IgD-negative memory B cell (primary cell): ENCODE measurements around the gene UBN1. TPM values are rescaled to one million over a fixed set of nuclear protein-coding genes. Genes with fewer than 3 reads are reported as not detected.

ENCODE experiments used
- H3K27ac Mint-ChIP-seq, 3 donors: one replicate each; pipeline ENCODE4 v1.8.0; 2020 to 2022; ENCODE audit warnings: mild to moderate bottlenecking in 3 of 3, mixed read lengths in 3 of 3, moderate library complexity in 1 of 3
- H3K27me3 Mint-ChIP-seq: one replicate; pipeline ENCODE4 v1.8.0; 2021; ENCODE audit warnings: mixed read lengths
- H3K36me3 Mint-ChIP-seq: one replicate; pipeline ENCODE4 v1.8.0; 2020; ENCODE audit warnings: mild to moderate bottlenecking, mixed read lengths
- H3K4me1 Mint-ChIP-seq, 3 donors: one replicate each; pipeline ENCODE4 v1.8.0; 2020 to 2022; ENCODE audit warnings: mixed read lengths in 3 of 3, mild to moderate bottlenecking in 1 of 3
- H3K4me3 Mint-ChIP-seq, 4 donors: one replicate each; pipeline ENCODE4 v1.8.0; 2020 to 2022; ENCODE audit warnings: mild to moderate bottlenecking in 4 of 4, mixed read lengths in 4 of 4, moderate library complexity in 3 of 4
- H3K9me3 Mint-ChIP-seq, 3 donors: one replicate each; pipeline ENCODE4 v1.8.0; 2020 to 2021; ENCODE audit warnings: mixed read lengths in 3 of 3, mild to moderate bottlenecking in 1 of 3
- polyA plus RNA-seq: library from polyadenylated mRNA; unstranded; fragments of 300-500 nt; fragmentation: Illumina TruSeq; gene quantifications from one replicate; pipeline ENCODE4 v1.2.3, GENCODE V29; 2021

Gene UBN1
- polyA plus RNA-seq, 1 donor from 2014 or later: 15.9 TPM

DNA sequence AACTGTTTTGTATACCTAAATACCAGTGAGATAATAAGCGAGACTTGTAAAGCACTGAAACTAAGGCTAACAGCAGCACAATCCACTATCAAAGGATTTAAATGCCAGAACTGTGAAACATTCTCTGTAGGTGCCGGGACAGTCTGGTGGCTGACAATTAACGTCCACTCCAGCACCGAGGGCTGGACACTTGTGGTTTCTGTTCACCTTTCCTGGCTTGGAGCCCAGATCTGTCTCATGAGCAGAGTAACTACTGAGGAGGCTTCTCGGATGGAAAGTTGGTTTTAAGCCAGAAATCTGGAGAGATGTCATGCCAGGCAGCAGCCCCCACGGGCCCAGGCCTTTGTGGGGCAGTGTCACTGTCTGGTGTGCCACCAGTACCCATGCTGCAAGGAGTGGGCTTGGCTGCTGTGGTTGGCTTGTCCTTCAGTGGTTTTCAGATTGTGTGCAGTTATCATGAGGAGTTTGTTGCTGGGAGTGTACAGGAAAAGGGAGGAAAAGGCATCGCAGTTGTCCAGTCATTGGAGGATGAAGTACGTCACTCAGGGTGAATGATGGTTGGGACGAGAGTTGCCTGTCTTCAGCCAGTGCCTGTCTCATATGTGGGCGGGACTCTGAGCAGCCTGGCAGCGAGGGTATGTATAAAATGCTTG lies 35.5 kb downstream of the UBN1 start:
- Mint-ChIP-seq H3K27me3 (no peaks in the 10 kb centered on the region), H3K9me3 (peaks cover 0 to 1% (median 0%) of the 10 kb centered on the region in 3 donors), H3K4me1 (no peaks in the 10 kb centered on the region), H3K4me3 (no peak overlapping the region), H3K36me3 (peaks cover 10% of the 10 kb centered on the region), H3K27ac (no peak overlapping the region)

DNA sequence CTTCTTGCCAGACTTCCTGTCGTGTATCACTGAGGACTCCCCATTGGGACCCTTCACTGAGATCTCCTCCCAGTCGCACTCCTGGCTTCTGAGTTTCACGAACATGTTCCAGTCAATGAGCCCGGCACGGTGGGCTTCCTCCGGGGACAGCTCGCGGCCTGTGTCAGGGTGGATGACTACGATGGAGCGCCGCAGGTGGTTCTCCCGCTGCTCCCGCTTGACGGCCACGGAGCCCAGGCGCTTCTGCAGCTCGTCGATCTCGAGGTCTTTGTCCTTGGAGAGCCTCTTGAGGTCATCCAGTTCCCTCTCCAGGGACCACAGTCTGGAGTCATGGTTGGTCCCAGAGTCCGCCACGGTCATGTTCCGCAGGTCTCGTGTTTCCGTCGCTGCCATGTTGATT lies 36.2 kb downstream of the UBN1 start:
- Mint-ChIP-seq H3K27ac (no peak overlapping the region), H3K36me3 (peaks cover 10% of the 10 kb centered on the region)

DNA sequence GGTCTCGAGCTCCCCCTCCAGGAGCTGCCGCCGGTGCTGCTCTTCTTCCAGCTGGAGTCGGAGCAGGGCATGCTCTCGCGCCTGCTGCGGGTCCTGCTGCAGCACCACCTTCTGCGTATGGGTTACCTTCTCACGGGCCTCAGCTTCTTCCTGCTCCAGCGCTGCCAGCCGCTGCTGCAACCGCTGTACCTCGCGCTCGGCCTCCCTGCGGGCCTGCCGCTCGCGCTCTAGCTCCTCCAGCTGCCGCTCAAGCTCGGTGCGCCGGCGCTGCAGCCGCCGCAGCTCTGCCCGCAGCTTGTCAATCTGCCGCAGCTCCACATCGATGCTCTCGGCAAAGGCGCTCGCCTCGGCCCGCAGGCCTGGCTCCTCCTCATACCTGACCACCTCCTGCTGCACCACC lies 36.9 kb downstream of the UBN1 start:
- H3K9me3 Mint-ChIP-seq: no peaks in the 10 kb centered on the region
- no peak overlapping the region for H3K27ac Mint-ChIP-seq
- no peak overlapping the region for H3K4me3 Mint-ChIP-seq
- H3K27me3 Mint-ChIP-seq: no peaks in the 10 kb centered on the region
- H3K4me1 Mint-ChIP-seq: no peaks in the 10 kb centered on the region
- peaks cover 9% of the 10 kb centered on the region for H3K36me3 Mint-ChIP-seq

More for the DNA sequence above, 36.2 kb downstream of the UBN1 start:
- H3K4me3 Mint-ChIP-seq: no peak overlapping the region
- H3K9me3 Mint-ChIP-seq: peaks cover 0 to 1% (median 0%) of the 10 kb centered on the region in 3 donors
- H3K27me3 Mint-ChIP-seq: no peaks in the 10 kb centered on the region
- H3K4me1 Mint-ChIP-seq: no peaks in the 10 kb centered on the region

DNA sequence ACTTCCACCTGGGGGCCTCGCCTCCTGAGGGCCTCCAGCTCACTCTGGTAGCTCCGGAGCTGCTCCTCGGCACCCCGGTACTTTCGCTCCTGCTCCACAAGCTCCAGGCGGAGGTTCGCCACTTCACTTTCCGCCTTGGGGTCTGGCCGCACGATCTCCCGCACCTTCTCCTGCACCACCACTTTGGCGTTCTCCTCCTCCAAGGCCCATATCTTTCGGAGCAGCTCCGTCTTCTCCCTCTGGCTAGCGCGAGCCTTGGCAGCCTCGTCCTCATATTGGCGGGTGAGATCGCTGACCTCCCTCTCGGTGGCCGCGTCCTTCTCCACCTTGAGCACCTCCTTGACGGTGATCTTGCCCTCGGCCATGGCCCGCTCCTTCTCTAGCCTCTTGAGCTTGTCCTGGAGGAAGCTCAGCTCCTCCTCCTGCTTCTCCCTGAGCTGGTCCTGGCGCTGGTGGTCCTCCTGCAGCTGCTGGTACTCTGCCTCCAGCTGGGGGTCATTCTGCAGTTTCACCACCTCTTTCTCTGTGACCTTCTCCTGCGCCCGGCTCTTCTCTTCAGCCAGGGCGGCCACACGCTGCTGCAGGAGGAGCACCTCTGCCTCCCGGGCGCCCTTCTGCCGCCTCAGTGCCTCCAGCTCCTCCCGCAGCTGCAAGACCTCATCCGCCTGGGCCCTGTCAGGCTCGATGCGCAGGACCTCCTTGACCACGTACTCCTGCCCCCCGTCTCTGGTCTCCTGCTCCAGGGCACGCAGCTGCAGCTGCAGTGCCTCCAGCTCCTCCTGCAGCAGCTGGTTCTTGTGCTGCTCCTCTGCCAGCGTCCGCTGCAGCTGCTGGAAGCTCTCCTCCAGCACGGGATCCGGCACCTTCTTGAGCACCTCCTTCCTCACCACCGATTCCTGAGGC lies 37.9 kb downstream of the UBN1 start:
- H3K27ac Mint-ChIP-seq: peak overlapping the region in 1 of 3 donors; percentile 73
- H3K36me3 Mint-ChIP-seq: peaks cover 9% of the 10 kb centered on the region
- no peaks in the 10 kb centered on the region for H3K27me3 Mint-ChIP-seq
- no peaks in the 10 kb centered on the region for H3K9me3 Mint-ChIP-seq
- H3K4me3 Mint-ChIP-seq: peak overlapping the region in 1 of 4 donors; percentile 78
- no peaks in the 10 kb centered on the region for H3K4me1 Mint-ChIP-seq

DNA sequence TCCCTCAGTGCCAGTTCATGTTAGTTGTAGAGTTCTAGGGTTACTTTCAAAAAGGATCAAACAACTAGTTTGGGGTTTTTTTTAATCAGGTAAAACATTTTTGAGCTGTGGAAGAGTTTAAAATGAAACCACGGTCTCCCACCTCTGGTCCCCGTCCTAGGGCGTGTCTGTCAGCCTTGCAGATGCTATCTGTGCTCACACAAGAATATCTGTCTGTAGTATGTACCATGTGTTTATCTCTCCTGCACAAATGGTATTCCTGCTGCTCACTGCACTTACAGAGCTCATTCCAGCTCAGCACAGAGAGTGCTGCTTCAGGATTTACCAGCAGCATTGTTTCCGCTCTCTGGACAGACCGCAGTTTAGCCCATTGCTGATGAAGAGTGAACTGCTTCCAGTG lies 38.9 kb downstream of the UBN1 start:
- peaks cover 0 to 1% (median 0%) of the 10 kb centered on the region in 3 donors for H3K4me1 Mint-ChIP-seq
- H3K36me3 Mint-ChIP-seq: peaks cover 9% of the 10 kb centered on the region
- H3K4me3 Mint-ChIP-seq: no peak overlapping the region
- no peaks in the 10 kb centered on the region for H3K9me3 Mint-ChIP-seq
- peak overlapping the region in 1 of 3 donors; percentile 53 for H3K27ac Mint-ChIP-seq
- H3K27me3 Mint-ChIP-seq: no peaks in the 10 kb centered on the region

DNA sequence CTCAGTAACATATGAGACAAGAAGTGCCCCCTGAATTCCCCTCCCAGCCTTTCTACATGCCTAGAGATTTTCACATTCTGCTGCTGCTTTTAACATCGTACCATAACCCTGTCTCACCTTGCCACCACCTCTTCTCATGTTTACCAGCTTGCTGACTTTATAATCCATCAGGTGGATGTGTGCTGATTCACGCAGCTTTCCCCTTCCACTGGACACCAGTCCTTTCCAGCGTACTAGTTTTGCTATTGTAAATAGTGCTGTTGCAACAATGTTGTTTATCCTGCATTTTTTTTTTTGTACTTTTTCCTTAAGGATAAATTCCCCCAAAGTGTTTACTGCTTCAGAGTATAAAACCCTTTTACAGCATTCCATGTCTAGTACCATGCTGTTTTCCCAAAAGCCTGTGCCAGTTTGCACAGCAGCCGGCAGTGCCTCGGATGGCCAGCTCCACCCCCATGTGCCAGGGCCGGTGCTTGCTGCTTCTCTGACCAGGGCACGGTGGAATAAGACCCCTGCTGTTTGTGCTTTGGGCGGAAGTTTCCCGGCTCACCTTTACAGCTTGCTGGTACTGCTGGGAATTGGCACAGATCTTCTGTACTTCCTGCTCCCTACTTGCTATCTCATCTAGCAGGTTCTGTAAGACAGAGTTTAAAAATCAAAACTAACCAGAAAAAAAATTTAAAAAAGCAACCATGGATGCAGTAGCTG lies 41.3 kb downstream of the UBN1 start:
- peaks cover 0 to 1% (median 0%) of the 10 kb centered on the region in 3 donors for H3K4me1 Mint-ChIP-seq
- H3K4me3 Mint-ChIP-seq: no peak overlapping the region
- peak overlapping the region in 1 of 3 donors; percentile 83 for H3K27ac Mint-ChIP-seq
- H3K27me3 Mint-ChIP-seq: no peaks in the 10 kb centered on the region
- no peaks in the 10 kb centered on the region for H3K9me3 Mint-ChIP-seq
- peaks cover 9% of the 10 kb centered on the region for H3K36me3 Mint-ChIP-seq

DNA sequence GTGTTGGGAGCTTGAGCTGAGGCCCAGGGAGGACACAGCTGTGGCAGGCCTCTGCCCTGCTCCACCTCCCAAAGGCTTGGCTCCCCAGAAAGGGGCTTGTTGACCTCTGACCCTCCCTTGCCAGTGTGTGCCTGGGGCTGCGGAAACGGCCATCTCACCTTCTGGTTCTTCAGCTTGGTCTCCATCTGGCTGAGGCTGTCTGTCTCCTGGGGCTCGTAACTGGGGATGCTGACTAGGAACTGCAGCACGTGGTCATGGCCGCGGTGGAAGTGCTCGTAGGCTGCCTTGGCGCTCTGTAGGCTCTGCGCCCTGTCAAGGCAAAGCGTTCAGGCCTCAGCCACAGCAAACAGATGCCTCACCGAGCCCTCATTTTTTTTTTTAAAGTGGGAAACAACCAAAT lies 42.7 kb downstream of the UBN1 start:
- H3K4me1 Mint-ChIP-seq: peaks cover 0 to 3% (median 0%) of the 10 kb centered on the region in 3 donors
- H3K27ac Mint-ChIP-seq: no peak overlapping the region
- H3K9me3 Mint-ChIP-seq: no peaks in the 10 kb centered on the region
- H3K4me3 Mint-ChIP-seq: no peak overlapping the region
- no peaks in the 10 kb centered on the region for H3K27me3 Mint-ChIP-seq
- peaks cover 3% of the 10 kb centered on the region for H3K36me3 Mint-ChIP-seq

DNA sequence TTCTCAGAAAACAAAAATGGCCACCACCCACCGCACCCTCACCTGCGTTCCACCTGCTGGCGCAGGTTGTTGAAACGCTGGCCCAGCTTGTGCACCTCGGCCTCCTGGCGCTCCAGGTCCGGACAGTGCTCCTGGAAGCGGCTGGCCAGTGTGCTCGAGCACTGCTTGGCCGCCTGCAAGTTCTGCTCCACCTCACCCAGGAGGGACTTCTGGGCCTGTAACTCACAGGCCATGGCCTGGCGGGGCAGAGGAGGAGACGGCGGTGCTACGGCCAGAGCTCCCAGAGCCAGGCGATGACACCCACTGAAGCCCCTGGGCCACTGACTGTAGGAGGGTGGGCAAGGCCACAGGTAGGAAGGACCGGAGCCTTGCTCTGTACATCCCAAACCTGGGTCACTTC lies 43.4 kb downstream of the UBN1 start:
- Mint-ChIP-seq H3K9me3 (no peaks in the 10 kb centered on the region), H3K4me1 (peaks cover 0 to 3% (median 0%) of the 10 kb centered on the region in 3 donors), H3K36me3 (peaks cover 3% of the 10 kb centered on the region), H3K4me3 (no peak overlapping the region), H3K27ac (no peak overlapping the region), H3K27me3 (no peaks in the 10 kb centered on the region)

DNA sequence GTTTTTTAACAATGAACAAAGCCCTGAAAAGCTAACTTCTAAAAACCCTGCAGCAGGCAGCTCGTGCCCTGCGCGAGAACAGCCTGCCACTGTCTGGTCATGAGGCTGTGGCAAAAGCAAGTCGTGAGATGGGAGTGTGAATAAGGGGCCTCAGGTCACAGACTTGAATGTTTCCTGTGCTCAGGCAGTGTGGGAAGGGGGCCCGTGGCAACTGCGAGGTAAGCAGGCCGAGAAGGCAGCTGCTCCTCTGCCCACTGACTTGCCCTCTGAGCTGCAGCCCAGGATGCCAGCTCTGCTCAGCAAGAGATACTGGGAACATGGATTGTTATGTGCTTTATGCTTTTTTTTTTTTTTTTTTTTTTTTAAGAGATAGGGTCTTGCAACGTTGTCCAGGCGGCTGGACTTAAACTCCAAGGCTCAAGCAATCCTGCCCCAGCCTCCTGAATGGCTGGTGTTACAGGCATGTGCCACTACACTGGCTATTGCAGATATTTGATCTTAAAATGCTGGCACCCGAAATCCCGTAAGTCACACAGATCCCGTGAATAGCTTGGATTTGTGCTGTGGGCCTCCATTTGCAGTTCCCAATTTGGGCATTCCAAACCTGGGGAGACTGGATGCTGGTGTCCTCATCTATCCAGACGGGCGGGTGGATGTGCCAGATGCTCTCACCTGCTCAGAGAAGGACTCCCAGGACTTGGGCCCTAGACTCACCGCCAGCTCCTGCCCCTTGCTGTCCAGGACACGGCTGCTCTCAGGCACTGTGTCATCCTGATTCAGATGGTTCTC lies 44.0 kb downstream of the UBN1 start:
- Mint-ChIP-seq H3K9me3 (no peaks in the 10 kb centered on the region), H3K36me3 (no peaks in the 10 kb centered on the region), H3K4me3 (no peak overlapping the region), H3K4me1 (peaks cover 0 to 3% (median 0%) of the 10 kb centered on the region in 3 donors), H3K27me3 (no peaks in the 10 kb centered on the region), H3K27ac (no peak overlapping the region)

DNA sequence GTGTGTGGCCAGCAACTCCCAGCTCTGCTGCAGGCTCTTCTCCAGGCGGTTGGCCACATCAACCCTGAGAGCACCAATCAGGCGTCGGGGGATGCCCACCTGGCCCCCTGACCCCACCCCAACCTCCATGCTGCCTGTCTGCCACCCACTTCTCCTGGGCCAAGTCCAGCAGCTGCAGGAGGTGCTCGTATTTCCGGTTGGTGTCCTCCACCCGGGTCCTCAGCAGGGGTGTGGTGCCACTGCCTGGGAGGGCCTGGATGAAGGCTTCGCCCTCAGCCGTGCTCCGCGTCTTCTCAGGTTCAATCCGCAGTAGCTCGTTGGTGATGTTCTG lies 44.6 kb downstream of the UBN1 start:
- Mint-ChIP-seq H3K27me3 (no peaks in the 10 kb centered on the region), H3K4me1 (peaks cover 0 to 3% (median 0%) of the 10 kb centered on the region in 3 donors), H3K9me3 (no peaks in the 10 kb centered on the region), H3K27ac (no peak overlapping the region), H3K36me3 (no peaks in the 10 kb centered on the region), H3K4me3 (no peak overlapping the region)

DNA sequence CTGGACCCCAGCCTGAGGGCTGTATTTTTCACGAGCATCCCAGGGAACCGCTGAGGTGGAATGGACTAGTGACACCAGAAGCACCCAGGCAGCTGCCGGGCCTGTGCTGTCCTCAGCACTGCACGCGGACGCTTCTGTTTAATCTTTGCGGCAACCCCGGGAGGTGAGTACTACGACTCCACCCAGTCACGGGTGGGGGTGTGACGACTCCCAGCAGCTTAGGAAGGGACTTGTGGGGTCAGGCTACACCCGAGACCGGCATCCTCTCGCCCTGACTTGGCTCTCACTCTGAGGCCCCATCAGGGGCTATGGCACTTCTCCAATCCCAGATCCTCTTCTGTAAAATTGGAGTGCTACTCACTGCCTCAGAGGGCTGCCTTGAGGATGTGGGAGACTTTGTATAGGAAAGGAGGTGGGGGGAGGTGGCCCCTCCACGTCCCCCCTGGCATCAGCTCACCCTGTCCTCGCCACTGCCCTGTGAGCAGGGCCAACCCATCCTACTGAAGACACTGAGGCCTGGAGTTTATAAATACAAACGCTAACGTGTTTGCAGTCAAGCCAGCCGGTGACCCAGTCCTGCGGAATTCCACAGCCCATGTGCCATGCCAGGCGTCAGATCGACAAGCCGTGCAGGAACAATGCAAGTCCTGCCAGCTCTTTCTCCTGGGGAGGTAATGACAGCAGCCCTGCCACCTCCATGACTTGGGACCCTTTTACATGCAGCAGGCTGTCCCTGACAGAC lies 45.3 kb downstream of the UBN1 start:
- no peaks in the 10 kb centered on the region for H3K9me3 Mint-ChIP-seq
- H3K4me1 Mint-ChIP-seq: peaks cover 0 to 3% (median 0%) of the 10 kb centered on the region in 3 donors
- H3K27ac Mint-ChIP-seq: no peak overlapping the region
- no peaks in the 10 kb centered on the region for H3K36me3 Mint-ChIP-seq
- H3K4me3 Mint-ChIP-seq: no peak overlapping the region
- no peaks in the 10 kb centered on the region for H3K27me3 Mint-ChIP-seq

DNA sequence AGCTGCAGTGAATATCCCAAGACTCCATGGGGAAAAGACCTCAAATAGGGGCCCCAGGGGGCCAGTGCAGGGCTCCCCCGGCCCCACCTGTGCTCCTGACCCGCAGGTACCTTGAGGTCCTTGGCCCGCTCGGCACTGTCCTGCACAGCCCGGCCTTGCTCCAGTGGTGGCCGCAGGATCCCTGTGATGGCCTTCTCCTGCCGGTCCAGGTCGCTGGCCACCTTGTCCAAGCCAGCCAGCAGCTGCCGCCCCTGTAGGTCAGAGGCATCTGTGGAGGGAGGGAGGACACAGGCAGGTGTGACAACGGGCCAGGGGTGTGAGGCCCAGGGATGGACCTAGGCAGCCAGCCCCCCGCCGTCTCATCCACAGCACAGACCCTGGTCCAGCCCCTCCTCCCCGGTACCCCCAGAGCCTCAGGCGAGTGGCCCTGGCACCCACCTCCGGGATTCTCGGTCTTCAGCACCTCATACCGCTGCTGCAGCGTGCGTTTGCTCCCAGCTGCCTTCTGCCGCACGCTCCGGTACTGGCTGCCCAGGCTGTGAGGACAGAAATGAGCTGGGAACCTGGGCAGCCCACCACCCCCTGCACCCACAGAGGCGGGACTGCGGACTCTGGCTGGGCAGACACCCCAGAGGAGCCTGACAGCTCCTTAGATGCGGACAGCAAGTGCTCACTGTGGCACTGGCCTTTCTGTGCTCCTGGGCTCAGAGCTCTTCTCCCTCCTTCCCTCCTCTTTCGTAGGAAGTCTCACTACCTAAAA lies 46.0 kb downstream of the UBN1 start:
- Mint-ChIP-seq H3K36me3 (no peaks in the 10 kb centered on the region), H3K9me3 (peaks cover 0 to 2% (median 1%) of the 10 kb centered on the region in 3 donors), H3K4me1 (peaks cover 0 to 3% (median 0%) of the 10 kb centered on the region in 3 donors), H3K27ac (no peak overlapping the region), H3K27me3 (no peaks in the 10 kb centered on the region), H3K4me3 (no peak overlapping the region)

DNA sequence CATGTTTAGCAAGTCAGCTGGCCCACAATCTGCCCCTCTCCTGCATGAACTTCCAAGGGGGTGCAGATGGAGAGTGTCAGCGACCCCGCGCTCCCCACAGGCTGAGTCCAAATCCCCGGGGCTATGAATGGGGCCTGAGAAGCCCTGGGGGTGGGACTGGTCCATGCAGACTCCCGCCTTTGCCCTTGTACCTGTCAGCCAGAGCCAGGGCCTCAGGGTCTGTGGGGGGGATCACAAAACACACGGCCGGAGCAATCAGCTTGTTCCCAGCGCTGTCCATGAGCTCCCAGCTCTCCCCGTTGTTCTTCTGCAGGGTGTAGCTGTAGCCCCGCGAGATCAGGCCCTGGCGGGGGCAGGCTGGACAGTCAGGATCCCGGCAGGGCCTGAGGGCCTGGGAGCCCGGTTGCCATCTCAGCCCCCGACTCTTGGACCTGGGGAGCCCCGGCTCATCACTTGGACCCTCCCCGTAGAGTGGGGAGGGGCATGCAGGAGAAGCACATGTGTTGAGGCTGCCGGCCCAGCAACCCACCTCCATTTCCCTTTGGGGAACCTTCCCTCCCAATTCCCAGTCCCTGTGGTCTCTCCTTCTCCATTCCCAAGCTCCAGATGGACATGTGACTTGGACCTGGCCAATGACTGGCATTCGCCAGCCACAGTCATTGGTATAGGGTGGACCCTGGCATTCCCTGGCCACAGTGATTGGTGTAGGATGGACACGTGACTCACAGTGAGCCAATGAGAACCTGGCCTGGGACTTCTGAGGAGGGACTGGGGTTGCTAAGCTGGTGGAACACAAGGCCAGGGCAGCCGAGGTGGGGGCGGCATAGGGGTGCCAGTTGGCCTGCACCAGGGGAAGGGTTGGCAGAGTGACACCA lies 47.2 kb downstream of the UBN1 start:
- Mint-ChIP-seq H3K4me3 (no peak overlapping the region), H3K36me3 (no peaks in the 10 kb centered on the region), H3K27ac (no peak overlapping the region), H3K4me1 (peaks cover 0 to 3% (median 0%) of the 10 kb centered on the region in 3 donors), H3K27me3 (no peaks in the 10 kb centered on the region), H3K9me3 (peaks cover 0 to 6% (median 3%) of the 10 kb centered on the region in 3 donors)
